HEK293 (cell line): ENCODE results near the gene SRSF9.

Source experiments
- CTCF ChIA-PET: fragments of 350-600 bp; formaldehyde crosslinking; extraction: SDS; loops from one replicate; lab custom pipeline; 2021; ENCODE audit warnings: antibody characterized with exemption; lab: Yijun Ruan, JAX
- POLR2A ChIA-PET: fragments of 300-600 bp; formaldehyde crosslinking; extraction: SDS; loops from one replicate; lab custom pipeline; 2020; ENCODE audit warnings: antibody characterized with exemption, inconsistent platforms; lab: Yijun Ruan, JAX
- H3K27ac ChIP-seq: fragments of 200-500 bp; sonication (Bioruptor generic); 2 replicates; pipeline ENCODE4 v1.5.1; 2014; ENCODE audit warnings: low read depth, low read length, control low read depth, inconsistent platforms; ENCODE audit errors: extremely low read depth
- H3K36me3 ChIP-seq, 2 experiments: fragments of 200-500 bp in 1 of 2; sonication (Bioruptor generic) in 1 of 2; 1 replicate in 1 of 2; 2 replicates in 1 of 2; pipeline ENCODE4 v1.5.1; 2014 to 2017; ENCODE audit warnings: inconsistent platforms in 2 of 2, low read length in 2 of 2; ENCODE audit not compliant: control insufficient read depth in 2 of 2, insufficient read depth in 1 of 2
- H3K4me1 ChIP-seq: fragments of 200-500 bp; sonication (Bioruptor generic); 2 replicates; pipeline ENCODE4 v1.5.1; 2014; ENCODE audit warnings: mild to moderate bottlenecking, low read length, inconsistent platforms; ENCODE audit not compliant: control insufficient read depth, insufficient read depth
- H3K4me3 ChIP-seq: 2 replicates; pipeline ENCODE4 v1.5.1; 2011; ENCODE audit warnings: low read depth, mild to moderate bottlenecking, control low read depth, low read length, moderate library complexity
- H3K9me3 ChIP-seq: fragments of 200-500 bp; sonication (Bioruptor generic); 2 replicates; pipeline ENCODE4 v1.5.1; 2014; ENCODE audit warnings: low read depth, low read length, inconsistent platforms; ENCODE audit not compliant: control insufficient read depth, insufficient read depth
- CTCF ChIP-seq: fragments of 450-650 bp; formaldehyde crosslinking; IDR thresholded peaks from 2 replicates; pipeline ENCODE4 v1.5.1; 2016; ENCODE audit warnings: missing biosample characterization, missing genetic modification characterization
- GLI2 ChIP-seq: fragments of 450-650 bp; formaldehyde crosslinking; IDR thresholded peaks from 2 replicates; pipeline ENCODE4; 2017; ENCODE audit warnings: missing biosample characterization, missing genetic modification characterization, low read depth, borderline replicate concordance
- PATZ1 ChIP-seq: fragments of 450-650 bp; formaldehyde crosslinking; IDR thresholded peaks from 2 replicates; pipeline ENCODE4 v1.5.1; 2016; ENCODE audit warnings: missing biosample characterization, missing genetic modification characterization
- SP3 ChIP-seq: fragments of 450-650 bp; formaldehyde crosslinking; IDR thresholded peaks from 2 replicates; pipeline ENCODE4 v1.5.1; 2016; ENCODE audit warnings: missing biosample characterization, missing genetic modification characterization
- TCF7L2 ChIP-seq: IDR thresholded peaks from 2 replicates; pipeline ENCODE4 v1.6.1; 2011; ENCODE audit warnings: low read depth, mild to moderate bottlenecking, inconsistent platforms, low read length, moderate library complexity, borderline replicate concordance
- ZBTB48 ChIP-seq: fragments of 450-650 bp; formaldehyde crosslinking; IDR thresholded peaks from 2 replicates; pipeline ENCODE4 v1.5.1; 2016; ENCODE audit warnings: missing biosample characterization, missing genetic modification characterization
- ZNF239 ChIP-seq: fragments of 450-650 bp; formaldehyde crosslinking; IDR thresholded peaks from 2 replicates; pipeline ENCODE4 v1.5.1; 2016; ENCODE audit warnings: missing biosample characterization, missing genetic modification characterization
- ZNF366 ChIP-seq: fragments of 450-650 bp; formaldehyde crosslinking; conservative IDR thresholded peaks from 2 replicates; pipeline ENCODE4 v1.5.1; 2016; ENCODE audit warnings: missing biosample characterization, missing genetic modification characterization
- ZNF530 ChIP-seq: fragments of 450-650 bp; formaldehyde crosslinking; IDR thresholded peaks from 2 replicates; pipeline ENCODE4 v1.5.1; 2016; ENCODE audit warnings: low read depth, missing biosample characterization, missing genetic modification characterization
- ZNF555 ChIP-seq: fragments of 450-650 bp; formaldehyde crosslinking; conservative IDR thresholded peaks from 2 replicates; pipeline ENCODE4 v1.5.1; 2017; ENCODE audit warnings: missing biosample characterization, mild to moderate bottlenecking, missing genetic modification characterization, inconsistent platforms
- ZNF596 ChIP-seq: fragments of 450-650 bp; IDR thresholded peaks from 2 replicates; pipeline ENCODE4 v1.5.0; 2018; ENCODE audit warnings: missing biosample characterization, mild to moderate bottlenecking, missing genetic modification characterization, moderate library complexity
- ZNF677 ChIP-seq: fragments of 450-650 bp; IDR thresholded peaks from 2 replicates; pipeline ENCODE4 v1.5.0; 2018; ENCODE audit warnings: missing biosample characterization, mild to moderate bottlenecking, missing genetic modification characterization, moderate library complexity
- TF ChIP-seq, protein P1 (sequence below): fragments of 450-650 bp; formaldehyde crosslinking; IDR thresholded peaks from 2 replicates; pipeline ENCODE4 v1.5.1; 2016; ENCODE audit warnings: missing biosample characterization, missing genetic modification characterization
- TF ChIP-seq, protein P2 (sequence below): sonication (generic); formaldehyde crosslinking; IDR thresholded peaks from 2 replicates; pipeline ENCODE4 v1.8.1; 2022; ENCODE audit warnings: mild to moderate bottlenecking, moderate library complexity, missing genetic modification reagents

Gene SRSF9

GRCh38 chr12:120495731-120496412 is 26.3 kb upstream of the SRSF9 start, which contains the start of gene DYNLL1 (continued):
- no peak for TF ChIP-seq TCF7L2
- no peak for TF ChIP-seq ZNF596 (tag by site-specific recombination)
- no peak for TF ChIP-seq ZNF555 (tag by site-specific recombination)
- no peak for TF ChIP-seq ZNF677 (tag by site-specific recombination)
- TF ChIP-seq SP3 (tag by site-specific recombination) = peak; percentile 97
- no peak for TF ChIP-seq ZNF239 (tag by site-specific recombination)
- TF ChIP-seq ZNF530 (tag by site-specific recombination) = no peak
- no peak for TF ChIP-seq ZNF366 (tag by site-specific recombination)
- no peak for TF ChIP-seq CTCF
- TF ChIP-seq, protein P1, sequence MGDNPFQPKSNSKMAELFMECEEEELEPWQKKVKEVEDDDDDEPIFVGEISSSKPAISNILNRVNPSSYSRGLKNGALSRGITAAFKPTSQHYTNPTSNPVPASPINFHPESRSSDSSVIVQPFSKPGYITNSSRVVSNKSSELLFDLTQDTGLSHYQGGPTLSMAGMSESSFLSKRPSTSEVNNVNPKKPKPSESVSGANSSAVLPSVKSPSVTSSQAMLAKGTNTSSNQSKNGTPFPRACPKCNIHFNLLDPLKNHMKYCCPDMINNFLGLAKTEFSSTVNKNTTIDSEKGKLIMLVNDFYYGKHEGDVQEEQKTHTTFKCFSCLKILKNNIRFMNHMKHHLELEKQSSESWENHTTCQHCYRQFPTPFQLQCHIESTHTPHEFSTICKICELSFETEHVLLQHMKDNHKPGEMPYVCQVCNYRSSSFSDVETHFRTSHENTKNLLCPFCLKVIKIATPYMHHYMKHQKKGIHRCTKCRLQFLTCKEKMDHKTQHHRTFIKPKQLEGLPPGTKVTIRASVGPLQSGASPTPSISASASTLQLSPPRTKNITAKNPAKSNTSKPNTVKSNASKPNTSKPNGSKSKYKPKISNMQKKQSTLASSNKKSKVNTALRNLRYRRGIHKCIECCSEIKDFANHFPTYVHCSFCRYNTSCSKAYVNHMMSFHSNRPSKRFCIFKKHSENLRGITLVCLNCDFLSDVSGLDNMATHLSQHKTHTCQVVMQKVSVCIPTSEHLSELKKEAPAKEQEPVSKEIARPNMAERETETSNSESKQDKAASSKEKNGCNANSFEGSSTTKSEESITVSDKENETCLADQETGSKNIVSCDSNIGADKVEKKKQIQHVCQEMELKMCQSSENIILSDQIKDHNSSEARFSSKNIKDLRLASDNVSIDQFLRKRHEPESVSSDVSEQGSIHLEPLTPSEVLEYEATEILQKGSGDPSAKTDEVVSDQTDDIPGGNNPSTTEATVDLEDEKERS (tag by site-specific recombination) = no peak
- peak; percentile 78 for TF ChIP-seq PATZ1 (tag by site-specific recombination)
- TF ChIP-seq, all 188 proteins: peak for 31

DNA sequence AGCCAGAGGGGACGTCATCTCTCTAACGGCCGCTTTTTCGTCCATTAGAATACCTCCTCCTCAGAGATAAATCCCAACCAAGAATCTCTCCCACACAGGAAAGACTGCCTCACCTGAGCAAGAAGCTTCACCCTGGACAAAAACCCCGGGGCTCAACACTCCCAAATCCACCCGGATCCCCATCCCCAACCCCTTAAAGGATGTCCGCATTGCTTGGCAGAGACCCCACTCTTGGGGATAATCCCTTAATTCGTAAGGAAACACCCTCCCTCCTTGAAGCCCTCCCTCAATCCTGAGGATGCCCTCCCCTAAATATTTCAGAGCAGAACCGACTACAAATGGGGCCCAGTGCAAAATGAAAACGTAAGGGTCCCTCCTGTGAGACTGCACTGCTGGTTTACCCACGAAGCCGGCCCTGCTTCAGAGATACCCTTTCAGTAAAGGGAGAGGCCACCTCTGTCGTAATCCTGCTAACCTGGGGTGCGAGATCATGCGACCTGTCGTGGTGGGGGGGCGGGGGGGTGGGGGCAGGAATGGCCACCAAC is 25.7 kb upstream of the SRSF9 start:
- Histone ChIP-seq H3K4me1 (peaks cover 3% of the 10 kb centered on the region; the same call in 1 of the 2 replicates), H3K36me3 (peaks cover 0 to 31% of the 10 kb centered on the region in 2 experiments), H3K9me3 (no peaks in the 10 kb centered on the region), H3K27ac (no peak overlapping the region), H3K4me3 (peak overlapping the region; percentile 56)
- ChIA-PET CTCF (interaction anchor here (0.8 to 1.4 kb wide), 4 partner anchors 25 to 81 kb away, joined by 3 to 5 read pairs (median 3); partner anchors contain the start of gene SRSF9), POLR2A (interaction anchor here (0.6 to 3.0 kb wide), 19 partner anchors 9 to 291 kb away, joined by 3 to 38 read pairs (median 7); partner anchors contain the start of genes COQ5, POP5, SIRT4 and SRSF9)
- TF ChIP-seq ZBTB48 (tag by site-specific recombination) = peak; percentile 60
- no peak for TF ChIP-seq GLI2
- TF ChIP-seq, protein P2, sequence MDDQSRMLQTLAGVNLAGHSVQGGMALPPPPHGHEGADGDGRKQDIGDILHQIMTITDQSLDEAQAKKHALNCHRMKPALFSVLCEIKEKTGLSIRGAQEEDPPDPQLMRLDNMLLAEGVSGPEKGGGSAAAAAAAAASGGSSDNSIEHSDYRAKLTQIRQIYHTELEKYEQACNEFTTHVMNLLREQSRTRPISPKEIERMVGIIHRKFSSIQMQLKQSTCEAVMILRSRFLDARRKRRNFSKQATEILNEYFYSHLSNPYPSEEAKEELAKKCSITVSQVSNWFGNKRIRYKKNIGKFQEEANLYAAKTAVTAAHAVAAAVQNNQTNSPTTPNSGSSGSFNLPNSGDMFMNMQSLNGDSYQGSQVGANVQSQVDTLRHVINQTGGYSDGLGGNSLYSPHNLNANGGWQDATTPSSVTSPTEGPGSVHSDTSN (CRISPR knock-in tag) = 0 out of 2 replicates have a peak, but pooled peaks have one; percentile 3
